HG03095 (cell line): ENCODE measurements around the gene ASCL1.

Experiments
- ATAC-seq: cut with Tn5 transposase; IDR thresholded peaks from one replicate; pipeline ENCODE4 v1.9.1; 2021; ENCODE audit warnings: moderate library complexity; ENCODE audit not compliant: unreplicated experiment

ASCL1 gene

GRCh38 chr12:102976609-102977280, 19.3 kb downstream of the ASCL1 start:
- no peak for ATAC-seq

DNA sequence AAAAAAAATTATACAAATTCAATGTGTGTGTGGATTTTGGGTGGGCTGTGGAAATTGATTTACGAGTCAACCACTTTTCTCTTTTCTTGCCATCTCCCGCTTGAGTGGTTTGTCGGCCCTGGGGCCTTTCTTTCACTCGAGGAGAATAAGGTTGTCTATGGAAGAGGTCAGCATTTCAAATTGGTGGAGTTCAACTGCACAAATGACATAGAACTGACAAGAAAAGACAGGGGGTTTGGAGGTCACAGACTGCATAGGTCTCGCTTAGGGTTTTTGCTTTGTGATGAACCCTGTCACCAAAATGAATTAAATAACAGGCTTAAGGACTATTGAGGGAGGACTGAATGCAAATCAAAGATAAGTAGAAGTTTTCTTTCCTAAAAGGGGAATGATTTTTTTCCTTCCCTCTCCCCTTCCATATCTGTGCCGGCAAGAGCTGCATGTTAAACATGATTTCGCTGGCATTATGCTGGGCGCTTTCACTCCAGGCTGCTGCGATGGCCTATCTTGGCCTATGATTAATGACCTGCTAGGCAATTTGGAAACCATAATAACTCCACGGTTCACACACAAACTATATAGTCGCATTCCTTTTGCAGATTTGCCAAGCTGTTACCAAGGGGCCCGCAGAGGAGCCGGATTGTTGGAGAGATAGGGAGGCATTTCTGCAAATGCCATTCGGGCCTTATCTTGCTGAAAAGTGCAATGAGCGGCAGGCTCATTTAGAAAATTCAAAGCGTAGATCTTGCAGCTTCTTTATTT, 20.7 kb downstream of the ASCL1 start:
- ATAC-seq, result no peak

DNA sequence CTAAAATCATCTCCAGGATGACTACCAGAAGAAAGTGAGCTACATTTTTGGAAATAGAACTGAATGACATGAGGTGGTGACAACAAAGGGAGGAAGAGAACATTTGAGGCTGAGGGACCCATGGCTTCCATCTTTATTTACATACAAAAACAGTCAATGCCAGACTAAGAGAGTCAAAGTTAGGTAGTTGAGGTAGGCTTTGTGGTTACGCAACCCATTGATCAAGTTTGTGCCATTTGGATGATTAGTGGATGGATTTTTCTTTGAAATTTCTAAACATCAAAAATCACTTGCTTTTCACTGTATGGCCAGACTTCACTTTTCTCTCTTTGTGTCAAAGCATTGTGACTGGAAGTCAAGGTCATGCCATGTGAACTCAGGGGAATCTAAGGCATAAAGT, 22.9 kb downstream of the ASCL1 start:
- no peak for ATAC-seq

DNA sequence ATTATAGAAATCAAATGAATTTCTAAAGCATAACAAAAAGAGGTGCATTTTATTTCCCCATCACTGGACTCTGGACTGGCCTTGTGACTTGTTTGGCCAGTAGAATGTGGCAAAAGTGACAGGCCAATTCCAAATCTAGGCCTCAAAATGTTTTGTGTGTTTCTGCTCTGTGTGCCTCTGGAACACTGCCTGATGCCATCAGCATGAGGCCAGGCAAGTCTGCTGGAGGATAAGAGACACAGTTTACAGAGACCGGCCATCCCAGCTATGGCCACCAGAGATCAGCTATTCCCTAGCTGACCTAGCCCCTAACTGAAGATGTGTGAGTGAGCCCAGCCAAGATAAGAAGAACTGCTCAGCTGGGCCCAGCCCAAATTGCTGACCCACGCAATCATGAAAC, 32.9 kb downstream of the ASCL1 start:
- ATAC-seq, result no peak

- ATAC-seq, result no peak
Measured at GRCh38 chr12:102992297-102992696, 34.8 kb downstream of the ASCL1 start.

GRCh38 chr12:102992720-102993119, 35.2 kb downstream of the ASCL1 start:
- ATAC-seq, result no peak

DNA sequence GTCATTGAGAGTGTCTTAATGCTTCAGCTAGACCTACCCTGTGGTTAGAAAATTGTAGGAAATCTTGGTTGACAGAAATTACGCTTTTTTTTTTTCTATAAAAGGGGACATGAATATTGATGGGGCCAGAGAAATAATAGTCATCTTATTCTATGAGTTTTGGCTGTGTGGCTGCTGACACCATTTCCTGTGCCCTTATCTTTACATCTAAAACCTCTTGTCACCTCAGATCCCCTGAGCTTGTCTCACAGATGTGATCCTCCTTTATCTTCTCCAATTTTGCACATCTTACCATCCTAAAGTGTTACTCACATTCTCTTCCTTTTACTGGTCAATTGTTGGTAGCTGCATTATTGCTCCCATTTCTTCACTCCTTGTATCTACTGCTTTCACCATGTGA, 36.1 kb downstream of the ASCL1 start:
- ATAC-seq, result no peak

DNA sequence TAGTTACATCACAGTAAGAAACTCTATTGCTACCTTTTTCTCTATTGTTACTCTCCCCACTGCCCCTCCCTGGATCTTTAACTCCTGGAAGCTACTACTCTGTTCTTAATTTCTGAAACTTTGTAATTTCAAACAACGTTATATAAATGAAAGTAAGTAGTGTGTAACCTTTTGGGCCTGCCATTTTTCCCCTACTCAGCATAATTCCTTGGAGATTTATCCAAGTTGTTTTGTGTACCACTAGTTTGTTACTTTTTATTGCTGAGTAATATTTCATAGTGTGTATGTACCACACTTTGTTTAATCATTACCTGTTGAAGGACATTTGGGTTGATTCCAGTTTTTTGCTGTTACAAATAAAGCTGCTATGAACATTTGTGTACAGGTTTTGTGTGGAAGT, 37.9 kb downstream of the ASCL1 start:
- ATAC-seq, result no peak
